Endothelial cell of coronary artery (primary cell): ENCODE data around the gene CD160. TPM values are rescaled to one million over a fixed set of nuclear protein-coding genes. Genes with fewer than 3 reads are reported as not detected.

ENCODE experiments used
- total RNA-seq: library from RNA; depleted of rRNA; stranded (reverse); fragments of >200 nt; gene quantifications from 2 replicates; pipeline ENCODE4 v1.2.3, GENCODE V29; 2014

Gene CD160
- total RNA-seq, result not detected in 2 replicates

GRCh38 chr1:145719230-145720079, at the start of gene CD160:
TSS of gene CD160 (plus strand) at chr1:145719499. CDS start at chr1:145728328, 8,829 bp downstream.

GRCh38 chr1:145707183-145707867, 12.0 kb upstream of the CD160 start, which contains the start of gene PDZK1:
TSS of gene PDZK1 (minus strand) at chr1:145707368. CDS start at chr1:145688021, 19,347 bp downstream.

Other genes starting within 250 kb of the CD160 start
- gene GPR89A, start 111.5 kb upstream of the CD160 start, total RNA-seq, result 22.7 and 23.0 TPM in 2 replicates
- gene PDZK1, start 12.1 kb upstream of the CD160 start, total RNA-seq, result 0.09 and 0.19 TPM in 2 replicates
- gene RNF115, start 104.6 kb downstream of the CD160 start, total RNA-seq, result 12.8 and 13.4 TPM in 2 replicates
- 26.2 and 27.8 TPM in 2 replicates for gene POLR3C, start 104.7 kb downstream of the CD160 start, total RNA-seq
- 1.2 and 2.0 TPM in 2 replicates for gene NUDT17, start 126.1 kb downstream of the CD160 start, total RNA-seq
- gene PIAS3, start 139.6 kb downstream of the CD160 start, total RNA-seq, result 5.7 and 9.4 TPM in 2 replicates
- gene ANKRD35, start 166.4 kb downstream of the CD160 start, total RNA-seq, result 0.28 and 0.81 TPM in 2 replicates
- gene ITGA10, start 190.6 kb downstream of the CD160 start, total RNA-seq, result 27.6 and 32.7 TPM in 2 replicates
- gene PEX11B, start 199.2 kb downstream of the CD160 start, total RNA-seq, result 24.5 and 25.9 TPM in 2 replicates
- gene RBM8A, start 208.0 kb downstream of the CD160 start, total RNA-seq, result 153 and 236 TPM in 2 replicates
- 18.5 and 18.7 TPM in 2 replicates for gene LIX1L, start 238.5 kb downstream of the CD160 start, total RNA-seq
- 0.27 and 0.28 TPM in 2 replicates for gene ANKRD34A, start 245.1 kb downstream of the CD160 start, total RNA-seq
- gene POLR3GL, start 245.2 kb downstream of the CD160 start, total RNA-seq, result 11.2 and 13.2 TPM in 2 replicates